ENCODE results near the gene TMEM244.
"Not testable (repeated sequence)": the region's sequence is repeated elsewhere in the genome, so short reads cannot be mapped to it uniquely, and the experiment has no call there.

The TMEM244 gene

DNA sequence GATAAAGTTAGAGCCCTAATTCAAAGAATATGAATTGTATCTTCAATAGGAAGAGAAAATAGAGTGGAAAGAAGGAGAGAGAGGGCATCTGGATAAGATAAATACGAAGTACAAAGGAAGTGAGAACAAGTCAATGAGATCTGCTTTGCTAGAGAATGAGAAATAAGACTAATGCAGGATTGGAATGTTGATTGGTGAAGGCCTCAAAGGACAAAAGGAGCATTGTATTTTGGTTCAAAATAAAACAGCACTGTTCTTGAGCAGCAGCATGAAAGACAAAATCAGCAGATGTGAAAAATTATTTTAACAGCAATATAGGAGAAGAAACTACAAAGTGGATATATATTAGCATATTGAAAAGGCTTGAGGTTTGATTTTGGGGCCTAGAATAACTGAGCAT is 5.1 kb upstream of the TMEM244 start:
- DNase-seq, result no peak

DNA sequence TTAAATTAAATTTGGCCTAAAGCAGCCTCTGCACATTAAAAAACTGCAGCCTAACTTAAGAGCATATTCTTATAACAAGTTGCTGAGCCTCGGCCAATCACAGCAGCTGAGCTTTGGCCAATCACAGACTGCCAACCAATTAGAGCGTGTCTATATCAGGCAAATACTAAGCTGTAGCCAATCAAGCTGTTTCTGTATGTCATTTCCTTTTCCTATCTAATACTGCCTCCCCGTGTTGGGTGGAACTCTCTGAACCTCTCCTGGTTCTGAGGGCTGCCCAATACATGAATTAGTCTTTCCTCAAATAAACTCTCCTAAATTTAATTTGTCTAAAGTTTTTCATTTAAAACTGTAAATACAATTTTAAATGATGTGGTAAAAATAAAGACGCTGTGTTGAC is 3.9 kb upstream of the TMEM244 start:
- no peak for DNase-seq

DNA sequence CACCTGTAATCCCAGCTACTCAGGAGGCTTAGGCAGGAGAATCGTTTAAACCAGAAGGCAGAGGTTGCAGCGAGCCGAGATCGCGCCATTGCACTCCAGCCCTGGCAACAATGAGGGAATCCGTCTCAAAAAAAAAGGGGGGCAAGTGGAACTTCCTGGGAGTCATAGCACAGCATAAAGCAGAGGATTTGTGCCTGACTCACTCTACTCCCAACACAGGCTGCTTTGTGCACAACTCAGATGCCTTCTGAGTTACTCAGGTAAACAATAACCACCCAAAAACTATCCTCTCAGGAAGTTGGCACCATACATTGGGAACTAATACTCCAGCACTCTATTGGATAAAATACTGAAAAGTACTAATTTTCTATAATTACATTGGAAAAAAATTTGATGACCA is 2.5 kb upstream of the TMEM244 start:
- DNase-seq, result peak; percentile 84

DNA sequence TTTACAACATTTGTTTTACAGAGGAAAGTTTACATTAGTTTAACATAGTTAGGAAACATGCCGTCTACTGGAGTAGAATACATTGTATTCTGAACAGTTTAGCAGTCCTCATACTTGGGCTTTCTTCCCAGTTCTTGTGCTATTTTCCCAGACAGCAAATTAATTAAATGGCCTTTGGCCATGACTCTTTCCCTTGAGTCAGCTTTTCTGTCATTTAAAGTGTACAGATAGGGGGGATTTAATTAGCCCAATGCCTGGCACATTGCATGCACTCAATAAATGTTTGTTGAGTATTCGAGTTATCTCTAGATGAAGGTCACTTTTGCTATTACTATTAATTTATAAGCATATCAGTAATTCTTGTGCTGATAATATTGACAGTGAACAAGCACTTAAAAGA is 1.6 kb downstream of the TMEM244 start:
- DNase-seq, result peak; percentile 42

DNA sequence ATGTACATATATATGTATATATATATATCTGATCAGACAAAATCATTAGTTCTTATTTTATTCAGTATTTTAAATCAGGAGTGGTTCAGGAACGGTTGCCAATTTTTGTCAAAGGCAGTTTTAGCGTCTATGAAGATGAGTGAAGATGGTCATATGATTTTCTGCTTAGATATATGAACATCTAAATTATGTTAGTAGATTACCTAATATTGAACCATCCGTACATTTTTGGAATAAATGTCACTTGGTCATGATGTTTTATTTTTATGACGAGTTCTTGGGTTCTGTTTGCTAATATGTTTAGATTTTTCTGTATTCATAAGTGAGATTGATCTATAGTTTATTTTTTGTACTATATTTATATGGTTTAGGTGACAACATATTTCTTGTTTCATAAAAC is 3.3 kb downstream of the TMEM244 start:
- DNase-seq, result no peak

DNA sequence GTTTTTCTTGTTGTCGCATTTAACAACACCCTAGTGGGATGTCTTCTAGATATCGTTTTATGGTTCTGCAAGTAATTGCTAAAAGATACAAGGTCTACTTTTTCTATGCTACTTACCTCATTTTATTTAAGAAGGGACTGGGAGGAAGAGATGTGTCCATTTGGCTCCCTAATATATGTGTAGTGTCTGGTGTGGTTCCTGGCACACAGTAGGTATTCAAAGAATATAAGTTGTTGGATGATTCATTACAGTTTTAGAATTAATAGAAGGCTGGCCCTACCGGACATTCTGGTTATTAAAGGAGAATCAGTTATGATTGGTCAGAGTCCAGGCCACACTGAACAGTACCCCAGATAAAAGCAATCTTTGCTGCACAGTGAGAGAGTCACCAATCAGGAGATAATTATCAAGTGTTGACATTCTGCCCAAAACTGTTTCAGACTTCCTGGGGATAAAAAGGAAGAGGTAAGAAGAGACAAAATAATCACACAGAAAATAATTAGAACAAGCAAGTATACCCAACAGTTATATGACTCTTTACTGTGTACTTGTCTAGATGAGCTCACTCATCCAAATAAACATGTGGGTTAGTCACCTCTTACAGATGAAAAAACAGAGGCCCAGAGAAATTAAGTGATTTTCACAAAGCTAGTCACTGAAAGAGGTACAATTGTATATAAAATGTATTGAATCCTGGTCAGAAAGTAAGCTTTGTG is 7.0 kb downstream of the TMEM244 start:
- peak; percentile 65 for DNase-seq

DNA sequence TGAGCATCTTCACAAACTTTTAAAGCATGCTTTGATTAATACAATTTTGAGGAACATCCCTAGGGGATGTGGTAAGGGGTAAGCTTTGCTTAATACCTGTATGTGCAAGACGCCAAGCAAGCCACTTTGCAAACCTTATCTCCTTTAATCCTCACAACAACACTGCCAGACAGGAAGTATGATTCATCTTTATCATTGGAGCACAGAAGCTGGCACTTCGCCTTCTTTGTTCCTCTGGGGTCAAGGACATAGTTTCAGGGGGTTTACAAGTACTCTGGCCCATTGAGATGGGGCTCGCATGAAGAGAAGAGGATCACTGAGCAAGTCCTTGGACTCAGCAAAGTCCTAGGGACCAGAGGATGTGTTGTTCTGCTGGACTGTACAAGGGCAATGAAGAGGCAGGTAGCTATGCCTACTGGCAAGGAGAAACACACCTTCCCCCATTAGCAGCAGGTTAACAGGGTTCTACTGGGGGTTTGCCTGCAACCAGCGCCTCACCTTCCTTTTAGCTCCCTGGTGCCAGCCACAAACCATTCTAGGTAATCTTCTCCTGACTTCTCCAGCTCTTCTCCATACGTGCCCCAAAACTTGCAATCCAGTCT is 8.8 kb downstream of the TMEM244 start:
- peak; percentile 28 for DNase-seq

DNA sequence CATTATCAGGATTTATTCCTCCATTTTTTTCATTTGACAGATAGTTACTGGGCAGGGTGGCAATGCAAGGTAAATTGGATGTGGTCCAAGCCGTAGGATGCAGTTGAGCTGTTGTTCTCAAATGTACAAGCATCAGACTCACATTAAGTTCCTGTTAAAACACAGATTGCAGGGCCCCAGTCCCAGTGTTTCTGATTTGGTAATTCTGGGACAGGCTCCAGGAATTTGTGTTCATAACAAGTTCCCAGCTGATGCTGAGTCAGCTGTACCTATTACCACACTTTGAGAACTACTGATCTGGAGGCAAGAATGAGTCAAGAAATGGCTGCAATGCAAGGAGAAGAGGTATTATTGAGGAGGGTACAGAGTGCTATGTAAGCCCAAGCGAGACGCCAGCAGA is 11.7 kb downstream of the TMEM244 start:
- peak; percentile 81 for DNase-seq

DNA sequence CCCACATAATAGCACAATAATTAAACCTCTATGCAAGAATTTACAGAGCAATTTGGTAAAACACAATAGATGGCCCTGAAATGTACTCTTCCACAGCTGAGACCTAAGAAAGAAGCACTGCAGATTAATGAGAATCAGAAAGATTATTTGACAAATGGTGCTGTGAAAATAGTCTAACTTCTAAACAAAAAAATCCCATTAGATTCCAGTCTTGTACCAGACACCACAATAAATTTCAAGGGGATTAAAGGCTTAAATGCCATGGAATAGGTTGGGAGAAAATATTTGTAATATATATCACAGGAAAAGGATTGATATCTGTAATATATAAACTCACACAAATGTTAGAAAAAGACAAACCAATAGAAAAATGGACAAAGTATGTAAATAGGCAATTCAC is 14.4 kb downstream of the TMEM244 start:
- DNase-seq, result no peak

DNA sequence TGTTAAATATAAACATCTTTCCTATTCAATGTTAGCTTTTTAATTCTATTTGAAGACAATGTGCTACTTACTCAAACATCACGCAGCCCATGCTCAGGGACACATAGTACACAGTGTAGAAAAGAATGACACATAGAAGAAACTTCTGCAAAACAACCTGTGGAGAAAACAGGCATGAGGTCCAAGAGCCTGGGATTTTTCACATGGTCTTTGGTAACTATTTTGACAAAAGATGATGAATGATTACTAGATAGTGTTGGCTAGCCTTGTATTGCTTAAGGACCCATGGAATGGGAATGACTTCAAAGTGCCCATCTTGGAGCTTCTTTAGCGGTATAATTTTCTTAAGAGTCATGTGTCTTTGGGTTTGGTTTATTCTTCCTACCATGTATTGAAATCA is 15.4 kb downstream of the TMEM244 start:
- DNase-seq, result no peak

DNA sequence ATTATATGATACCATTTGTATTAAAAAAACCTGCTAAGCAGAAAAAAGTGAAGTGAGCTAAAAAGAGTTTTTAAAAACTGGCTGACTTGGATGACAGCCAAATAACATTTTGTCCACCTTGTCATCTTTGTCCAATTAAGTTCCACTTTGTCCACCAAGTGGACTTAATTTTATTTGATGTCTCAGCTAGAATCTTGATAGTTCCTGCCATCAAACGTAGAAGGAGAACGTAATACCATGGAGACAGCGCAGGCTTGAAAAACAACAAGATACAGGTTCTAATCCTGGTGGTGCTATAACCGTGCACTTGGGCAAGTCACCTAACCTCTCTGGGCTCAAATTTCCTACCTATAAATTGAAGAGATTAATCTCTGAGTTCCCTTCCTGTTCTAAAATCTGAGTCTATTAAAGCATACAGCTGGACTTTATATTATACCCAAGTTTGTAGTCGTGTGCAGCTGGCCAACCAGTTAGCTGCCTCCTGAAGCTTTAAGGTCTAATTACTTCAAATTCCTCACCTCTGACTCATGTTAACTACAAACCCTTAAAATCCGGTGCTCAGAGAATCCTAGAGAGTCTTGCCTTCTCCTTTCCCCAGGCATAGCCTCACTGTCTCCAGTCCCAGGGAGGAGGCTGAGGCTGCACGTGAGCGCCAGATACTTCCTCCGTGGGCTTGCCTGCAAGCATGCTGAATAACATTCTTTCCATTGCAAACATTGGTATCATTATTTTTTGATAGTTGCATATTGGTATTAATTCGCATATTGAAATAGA is 16.8 kb downstream of the TMEM244 start:
- peak; percentile 96 for DNase-seq

DNA sequence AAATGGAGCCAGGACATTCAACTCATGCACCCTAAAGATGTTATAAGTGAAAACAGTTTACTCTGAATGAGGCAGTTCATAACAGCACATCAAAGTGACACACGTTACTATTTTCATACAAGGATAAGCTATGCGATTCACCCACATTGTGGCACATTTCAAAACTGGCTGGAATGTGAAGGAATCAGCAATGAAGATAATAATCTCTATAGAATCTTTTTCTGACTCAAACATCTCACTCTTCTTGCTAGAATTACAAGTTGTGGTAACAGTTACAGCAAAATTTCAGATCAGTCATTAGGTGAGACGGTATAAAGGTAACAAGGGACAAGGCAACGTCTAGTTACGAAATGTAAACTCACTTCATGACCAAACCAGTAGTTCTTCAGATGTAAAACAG is 17.5 kb downstream of the TMEM244 start:
- DNase-seq, result peak; percentile 54

DNA sequence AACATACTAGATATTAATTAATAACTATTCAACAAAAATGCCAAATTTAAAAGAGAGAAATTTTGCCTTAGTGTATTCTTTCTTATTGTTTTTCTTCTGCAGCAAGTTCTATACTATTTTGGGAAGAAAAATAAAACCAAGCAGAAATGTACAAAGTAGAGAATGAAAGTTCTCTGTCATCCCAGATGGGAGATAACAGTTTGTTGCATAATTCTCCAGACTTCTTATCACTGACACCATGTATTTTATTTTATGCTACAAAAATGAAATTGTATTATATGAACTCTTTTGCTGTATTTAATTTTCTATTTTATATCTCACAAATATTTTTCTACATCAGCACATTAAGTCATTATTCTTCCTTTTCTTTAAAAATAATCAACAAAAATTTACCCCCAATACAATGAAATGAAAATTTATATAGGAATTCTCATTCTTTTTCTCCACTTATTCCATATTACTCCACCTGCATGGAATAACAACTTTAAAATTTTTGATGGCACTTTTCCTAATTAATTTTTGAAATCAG is 18.2 kb downstream of the TMEM244 start:
- no peak for DNase-seq

DNA sequence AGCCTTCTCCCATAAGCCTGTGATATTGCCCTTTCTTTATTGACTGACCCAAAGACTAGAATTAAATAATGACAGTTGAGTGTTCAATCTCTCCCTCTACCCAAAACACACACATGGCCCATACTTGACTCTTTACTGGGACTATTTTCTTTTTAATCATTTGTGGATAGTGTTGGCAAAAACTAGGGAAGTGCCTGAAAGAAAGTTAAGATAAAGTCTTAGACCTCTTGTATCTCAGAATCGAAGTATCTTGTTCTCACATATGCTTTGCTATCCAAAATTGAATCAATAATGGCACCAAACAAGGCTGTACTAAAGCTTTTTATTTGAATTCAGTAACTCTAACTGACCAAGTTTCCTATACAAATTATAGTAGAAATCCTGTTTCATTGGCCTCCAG is 19.0 kb downstream of the TMEM244 start:
- DNase-seq, result no peak

DNA sequence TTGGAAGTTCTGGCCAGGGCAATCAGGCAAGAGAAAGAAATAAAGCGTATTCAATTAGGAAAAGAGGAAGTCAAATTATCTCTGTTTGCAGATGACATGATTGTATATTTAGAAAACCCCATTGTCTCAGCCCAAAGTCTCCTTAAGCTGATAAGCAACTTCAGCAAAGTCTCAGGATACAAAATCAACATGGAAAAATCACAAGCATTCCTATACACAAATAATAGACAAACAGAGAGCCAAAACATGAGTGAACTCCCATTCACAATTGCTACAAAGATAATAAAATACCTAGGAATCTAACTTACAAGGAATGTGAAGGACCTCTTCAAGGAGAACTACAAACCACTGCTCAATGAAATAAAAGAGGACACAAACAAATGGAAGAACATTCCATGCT is 21.6 kb downstream of the TMEM244 start:
- not testable (repeated sequence) for DNase-seq

DNA sequence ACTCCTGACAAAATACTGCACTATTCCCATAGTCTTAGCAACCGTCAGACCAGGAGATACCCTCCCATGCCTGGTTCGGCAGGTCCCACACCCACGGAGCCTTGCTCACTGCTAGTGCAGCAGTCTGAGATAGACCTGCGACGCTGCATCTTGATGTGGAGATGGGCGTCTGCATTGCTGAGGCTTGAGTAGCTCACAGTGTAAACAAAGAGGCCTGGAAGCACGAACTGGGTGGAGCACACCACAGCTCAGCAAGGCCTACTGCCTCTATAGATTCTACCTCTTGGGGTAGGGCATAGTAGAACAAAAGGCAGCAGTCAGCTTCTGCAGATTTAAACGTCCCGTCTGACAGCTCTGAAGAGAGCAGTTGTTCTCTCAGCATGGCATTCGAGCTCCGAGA is 25.4 kb downstream of the TMEM244 start:
- DNase-seq, result peak; percentile 28

DNA sequence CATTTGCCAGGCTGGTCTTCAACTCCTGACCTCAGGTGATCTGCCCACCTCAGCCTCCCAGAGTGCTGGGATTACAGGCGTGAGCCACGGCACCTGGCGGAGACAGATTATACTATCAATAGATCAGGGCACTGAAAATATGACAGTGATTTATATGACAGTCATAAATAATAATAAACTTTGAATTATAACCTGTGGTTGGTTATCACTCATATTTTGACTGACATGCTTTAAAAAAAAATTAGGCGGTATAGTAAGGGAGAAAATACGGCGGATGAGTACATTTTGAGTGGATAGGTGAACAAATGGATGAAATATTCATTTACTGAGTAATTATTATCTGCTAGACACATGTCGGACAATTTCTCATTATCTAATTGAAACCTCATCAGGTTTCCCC is 28.8 kb downstream of the TMEM244 start:
- no peak for DNase-seq

DNA sequence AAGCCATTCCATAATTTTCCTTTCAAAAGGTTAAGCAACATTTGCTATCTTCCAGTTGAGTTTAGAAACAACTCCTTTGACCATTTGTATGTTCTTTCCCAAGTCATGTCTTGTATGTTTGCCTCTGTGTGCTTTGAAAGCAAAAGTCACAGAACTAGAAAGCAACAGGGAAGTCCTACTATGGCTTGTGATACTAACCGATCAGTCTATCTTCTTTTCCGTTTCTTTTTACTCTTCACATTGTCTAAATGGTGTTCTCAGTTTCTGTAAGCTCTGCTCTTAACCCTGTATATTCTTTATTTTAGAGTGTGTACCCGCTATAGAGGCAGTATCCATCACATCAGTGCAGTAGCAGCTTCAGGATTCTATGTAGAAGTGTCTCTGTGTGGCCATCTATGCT is 32.9 kb downstream of the TMEM244 start:
- no peak for DNase-seq

DNA sequence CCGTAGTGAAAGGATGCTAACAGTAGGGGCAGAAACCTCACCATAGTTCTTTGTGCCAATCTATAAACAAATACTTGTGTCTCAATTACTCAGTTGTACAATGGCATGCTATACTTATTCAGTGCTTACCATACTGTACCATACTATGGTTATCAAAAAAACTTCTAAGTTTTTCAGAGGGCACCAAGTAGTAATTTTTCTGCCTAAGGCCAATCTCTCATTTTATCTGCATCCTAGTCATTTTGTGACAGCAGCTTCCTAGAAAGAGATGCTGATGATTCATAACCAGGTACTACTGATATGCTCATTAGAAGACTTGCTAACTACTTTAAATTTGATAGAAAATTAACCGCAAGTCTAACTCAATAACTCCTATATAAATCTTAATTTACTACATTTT is 42.9 kb downstream of the TMEM244 start:
- no peak for DNase-seq

DNA sequence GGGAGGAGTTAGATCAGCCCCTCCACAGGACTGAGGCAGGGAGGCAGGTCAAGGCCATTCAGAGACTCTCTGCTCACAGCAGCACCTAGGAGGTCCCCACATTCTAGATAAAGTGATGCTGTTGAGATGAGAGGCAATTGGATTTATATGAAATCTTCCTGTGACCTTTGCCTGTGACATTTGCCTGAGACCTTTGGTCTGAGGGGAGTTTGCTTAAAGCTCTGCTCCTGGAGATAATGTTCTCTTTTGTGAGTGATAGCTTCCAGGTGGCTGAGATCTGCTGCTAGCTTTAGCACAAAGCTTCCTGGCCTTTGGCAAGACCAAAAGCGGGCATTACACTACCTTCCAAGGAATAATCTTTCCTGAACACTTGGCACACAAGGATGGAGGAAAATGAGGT is 43.3 kb downstream of the TMEM244 start:
- DNase-seq, result no peak

DNA sequence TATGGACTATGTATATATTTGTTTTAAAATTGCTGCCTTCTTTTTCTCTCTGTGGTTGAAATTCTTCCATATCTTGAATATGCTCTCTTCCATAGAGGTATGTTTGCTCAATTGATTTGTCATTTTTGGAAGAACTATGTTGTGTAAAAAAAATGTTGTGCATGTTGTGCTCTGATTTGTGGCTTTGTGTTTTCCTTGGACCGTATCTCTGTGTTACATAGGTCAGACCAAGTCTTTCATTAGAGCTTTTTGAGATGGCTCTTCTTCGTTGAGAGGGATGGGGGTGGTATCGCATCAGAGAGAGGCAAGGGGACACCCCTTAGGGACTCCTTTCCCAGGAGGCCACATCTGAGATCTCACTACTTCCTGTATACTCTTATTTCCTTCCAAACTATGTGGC is 43.8 kb downstream of the TMEM244 start:
- DNase-seq, result no peak

DNA sequence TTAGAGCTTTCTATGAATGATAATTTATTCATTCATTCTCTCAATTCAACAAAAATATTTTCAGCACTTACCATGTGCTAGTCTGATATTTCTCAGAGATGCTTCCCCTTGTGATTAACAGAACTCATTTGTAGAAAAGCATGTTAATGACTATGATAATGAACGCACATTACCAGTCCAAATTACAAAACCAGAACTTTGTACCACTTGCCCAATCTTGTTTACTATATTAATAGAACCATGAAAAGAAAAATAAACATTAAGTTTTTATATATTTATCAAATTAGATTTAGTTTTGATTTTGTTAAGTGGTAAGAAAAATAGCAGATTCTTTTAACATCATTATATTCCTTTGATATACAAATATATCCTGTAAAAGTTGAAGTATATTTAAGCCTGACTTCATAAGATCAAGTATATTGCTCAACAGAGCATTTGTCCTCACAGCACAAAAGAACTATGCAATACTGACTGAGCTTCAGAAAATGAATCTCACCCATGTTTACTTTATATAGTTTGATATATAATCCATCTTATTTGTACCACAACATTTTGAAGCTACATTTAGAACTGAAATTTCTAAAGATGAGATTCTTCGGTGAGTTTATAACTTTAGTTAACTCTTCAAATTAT is 48.9 kb downstream of the TMEM244 start:
- no peak for DNase-seq

DNA sequence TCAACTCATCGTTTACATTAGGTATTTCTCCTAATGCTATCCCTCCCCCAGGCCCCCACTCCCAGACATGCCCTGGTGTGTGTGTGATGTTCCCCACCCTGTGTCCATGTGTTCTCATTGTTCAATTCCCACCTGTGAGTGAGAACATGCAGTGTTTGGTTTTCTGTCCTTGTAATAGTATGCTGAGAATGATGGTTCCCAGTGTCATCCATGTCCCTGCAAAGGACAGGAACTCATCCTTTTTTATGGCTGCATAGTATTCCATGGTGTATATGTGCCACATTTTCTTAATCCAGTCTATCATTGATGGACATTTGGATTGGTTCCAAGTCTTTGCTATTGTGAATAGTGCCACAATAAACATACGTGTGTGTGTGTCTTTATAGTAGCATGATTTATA is 54.0 kb downstream of the TMEM244 start:
- DNase-seq, result not testable (repeated sequence)

DNA sequence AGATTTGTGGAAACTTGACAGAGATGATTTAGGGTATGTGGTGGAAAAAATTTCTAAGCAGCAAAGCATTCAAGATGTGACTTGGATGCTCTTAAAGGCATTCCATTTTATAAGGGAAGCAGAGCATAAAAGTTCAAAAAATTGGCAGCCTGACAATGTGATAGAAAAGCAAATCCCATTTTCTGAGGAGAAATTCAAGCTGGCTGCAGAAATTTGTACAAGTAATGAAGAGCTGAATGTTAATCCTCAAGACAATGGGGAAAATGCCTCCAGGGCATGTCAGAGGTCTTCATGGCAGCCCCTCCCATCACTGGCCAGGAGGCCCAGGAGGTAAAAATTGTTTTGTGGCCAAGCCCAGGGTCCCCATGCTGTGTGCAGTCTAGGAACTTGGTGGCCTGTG is 58.2 kb downstream of the TMEM244 start:
- not testable (repeated sequence) for DNase-seq

Data from EL (cell line).